Neutrophil (primary cell): Measurements from ENCODE around the gene CRTC1.

ENCODE experiments used
- H3K27ac ChIP-seq: fragments of 200-600 bp; sonication (generic); 2 replicates; pipeline ENCODE4 v1.5.1; 2016; ENCODE audit warnings: mild to moderate bottlenecking, moderate library complexity
- H3K27me3 ChIP-seq: fragments of 200-600 bp; sonication (generic); 2 replicates; pipeline ENCODE4 v1.6.0; 2016; ENCODE audit warnings: mild to moderate bottlenecking
- H3K36me3 ChIP-seq: fragments of 200-600 bp; sonication (generic); 2 replicates; pipeline ENCODE4 v1.5.1; 2017
- H3K4me1 ChIP-seq, 2 experiments: fragments of 200-600 bp in 1 of 2; sonication (generic) in 1 of 2; 1 replicate in 1 of 2; 2 replicates in 1 of 2; pipeline versions ENCODE4 v1.5.1 to v1.6.1; 2013 to 2016; ENCODE audit warnings: low read depth in 1 of 2, low read length in 1 of 2, mild to moderate bottlenecking in 1 of 2, moderate library complexity in 1 of 2; ENCODE audit not compliant: control insufficient read depth in 1 of 2, insufficient read depth in 1 of 2
- H3K4me3 ChIP-seq, 2 experiments: fragments of 200-600 bp in 1 of 2; sonication (generic) in 1 of 2; 1 replicate in 1 of 2; 2 replicates in 1 of 2; pipeline ENCODE4 v1.5.1; 2013 to 2016; ENCODE audit warnings: low read depth in 1 of 2, low read length in 1 of 2, mild to moderate bottlenecking in 1 of 2, moderate library complexity in 1 of 2
- H3K9me3 ChIP-seq: fragments of 200-600 bp; sonication (generic); 2 replicates; pipeline ENCODE4 v1.5.1; 2016
- TF ChIP-seq, protein P1 (sequence below): fragments of 200-600 bp; sonication (generic); IDR thresholded peaks from 2 replicates; pipeline ENCODE4 v1.5.1; 2016; ENCODE audit warnings: antibody characterized with exemption

Gene CRTC1

DNA sequence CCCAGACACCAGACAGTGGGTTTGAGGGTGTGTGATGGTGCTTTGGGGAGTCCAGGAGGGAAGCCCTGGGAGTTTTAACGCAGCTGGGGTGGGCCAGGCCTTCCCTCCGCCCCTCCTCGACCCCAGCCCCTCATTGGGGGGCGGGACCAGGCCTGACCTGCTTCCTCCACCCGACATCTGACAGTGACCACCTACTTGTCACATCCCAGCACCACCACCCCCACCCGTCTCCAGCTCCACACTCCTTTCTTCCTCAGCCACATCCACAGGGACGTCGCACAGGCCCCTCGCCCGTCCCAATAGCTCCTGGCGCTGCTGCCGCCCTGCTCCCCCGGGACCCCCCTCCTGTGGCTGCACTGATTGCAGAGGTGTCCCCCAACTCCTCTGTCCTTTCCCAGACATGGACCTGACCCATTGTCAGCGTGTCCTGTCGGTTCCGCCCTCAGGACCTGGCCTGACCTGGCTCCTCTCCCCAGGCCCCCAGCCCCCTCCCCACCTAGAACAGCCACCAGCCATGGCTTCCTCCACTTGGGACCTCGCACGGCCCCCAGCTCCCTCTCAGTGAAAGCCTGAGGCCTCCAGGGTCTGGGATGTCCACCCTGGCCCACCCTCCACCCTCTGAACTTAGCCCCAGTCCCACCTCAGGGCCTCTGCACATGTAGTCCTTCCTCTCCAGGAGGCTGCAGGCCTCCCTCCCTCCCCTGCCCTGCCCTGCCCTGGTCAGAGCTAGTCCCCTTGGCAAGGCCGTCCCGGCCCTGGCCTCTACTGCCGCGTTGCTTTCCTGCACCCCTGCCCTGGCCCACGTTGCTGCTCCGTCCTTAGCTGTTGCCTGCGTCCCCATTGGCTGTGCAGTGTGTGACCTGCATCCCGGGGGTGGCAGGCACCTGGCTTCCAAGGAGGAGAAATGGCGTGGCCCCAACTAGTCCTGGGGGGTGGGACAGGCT lies 77.2 kb downstream of the CRTC1 start:
- Histone ChIP-seq H3K9me3 (no peaks in the 10 kb centered on the region), H3K27me3 (no peaks in the 10 kb centered on the region), H3K4me3 (no peak overlapping the region), H3K4me1 (no peaks in the 10 kb centered on the region), H3K27ac (no peak overlapping the region), H3K36me3 (no peaks in the 10 kb centered on the region)
- TF ChIP-seq, protein P1, sequence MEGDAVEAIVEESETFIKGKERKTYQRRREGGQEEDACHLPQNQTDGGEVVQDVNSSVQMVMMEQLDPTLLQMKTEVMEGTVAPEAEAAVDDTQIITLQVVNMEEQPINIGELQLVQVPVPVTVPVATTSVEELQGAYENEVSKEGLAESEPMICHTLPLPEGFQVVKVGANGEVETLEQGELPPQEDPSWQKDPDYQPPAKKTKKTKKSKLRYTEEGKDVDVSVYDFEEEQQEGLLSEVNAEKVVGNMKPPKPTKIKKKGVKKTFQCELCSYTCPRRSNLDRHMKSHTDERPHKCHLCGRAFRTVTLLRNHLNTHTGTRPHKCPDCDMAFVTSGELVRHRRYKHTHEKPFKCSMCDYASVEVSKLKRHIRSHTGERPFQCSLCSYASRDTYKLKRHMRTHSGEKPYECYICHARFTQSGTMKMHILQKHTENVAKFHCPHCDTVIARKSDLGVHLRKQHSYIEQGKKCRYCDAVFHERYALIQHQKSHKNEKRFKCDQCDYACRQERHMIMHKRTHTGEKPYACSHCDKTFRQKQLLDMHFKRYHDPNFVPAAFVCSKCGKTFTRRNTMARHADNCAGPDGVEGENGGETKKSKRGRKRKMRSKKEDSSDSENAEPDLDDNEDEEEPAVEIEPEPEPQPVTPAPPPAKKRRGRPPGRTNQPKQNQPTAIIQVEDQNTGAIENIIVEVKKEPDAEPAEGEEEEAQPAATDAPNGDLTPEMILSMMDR = no peak

DNA sequence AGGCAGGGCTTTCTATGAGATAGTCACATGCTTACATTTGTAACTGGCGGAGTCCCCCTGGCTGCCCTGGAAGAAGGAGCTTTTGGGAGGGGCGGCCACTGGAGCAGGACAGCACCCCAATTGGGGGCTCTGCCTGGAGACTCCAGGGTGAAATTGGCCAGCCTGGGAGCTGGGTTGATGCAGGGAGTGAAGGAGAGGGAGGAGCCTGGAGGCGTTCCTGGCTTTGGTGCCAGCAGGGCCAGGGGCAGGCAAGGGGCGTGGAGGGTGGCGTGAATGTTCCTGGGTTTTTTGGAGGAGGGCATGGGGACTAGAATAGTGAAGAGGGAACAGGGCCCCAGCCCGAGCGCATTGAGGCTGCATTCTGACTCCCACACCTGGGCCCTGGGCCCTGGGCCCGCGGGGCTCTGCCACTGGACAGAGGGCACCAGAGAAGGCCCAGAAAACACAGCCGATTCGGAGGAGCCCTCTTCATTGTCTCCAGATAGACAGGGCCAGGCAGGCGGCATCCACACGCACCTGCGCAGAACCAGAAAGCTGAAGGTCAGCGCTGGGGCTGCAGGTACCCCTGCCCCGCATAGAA lies 78.1 kb downstream of the CRTC1 start:
- Histone ChIP-seq H3K4me3 (no peak overlapping the region), H3K27ac (no peak overlapping the region), H3K27me3 (no peaks in the 10 kb centered on the region), H3K4me1 (no peaks in the 10 kb centered on the region), H3K36me3 (no peaks in the 10 kb centered on the region), H3K9me3 (no peaks in the 10 kb centered on the region)
- TF ChIP-seq, protein P1 = no peak

DNA sequence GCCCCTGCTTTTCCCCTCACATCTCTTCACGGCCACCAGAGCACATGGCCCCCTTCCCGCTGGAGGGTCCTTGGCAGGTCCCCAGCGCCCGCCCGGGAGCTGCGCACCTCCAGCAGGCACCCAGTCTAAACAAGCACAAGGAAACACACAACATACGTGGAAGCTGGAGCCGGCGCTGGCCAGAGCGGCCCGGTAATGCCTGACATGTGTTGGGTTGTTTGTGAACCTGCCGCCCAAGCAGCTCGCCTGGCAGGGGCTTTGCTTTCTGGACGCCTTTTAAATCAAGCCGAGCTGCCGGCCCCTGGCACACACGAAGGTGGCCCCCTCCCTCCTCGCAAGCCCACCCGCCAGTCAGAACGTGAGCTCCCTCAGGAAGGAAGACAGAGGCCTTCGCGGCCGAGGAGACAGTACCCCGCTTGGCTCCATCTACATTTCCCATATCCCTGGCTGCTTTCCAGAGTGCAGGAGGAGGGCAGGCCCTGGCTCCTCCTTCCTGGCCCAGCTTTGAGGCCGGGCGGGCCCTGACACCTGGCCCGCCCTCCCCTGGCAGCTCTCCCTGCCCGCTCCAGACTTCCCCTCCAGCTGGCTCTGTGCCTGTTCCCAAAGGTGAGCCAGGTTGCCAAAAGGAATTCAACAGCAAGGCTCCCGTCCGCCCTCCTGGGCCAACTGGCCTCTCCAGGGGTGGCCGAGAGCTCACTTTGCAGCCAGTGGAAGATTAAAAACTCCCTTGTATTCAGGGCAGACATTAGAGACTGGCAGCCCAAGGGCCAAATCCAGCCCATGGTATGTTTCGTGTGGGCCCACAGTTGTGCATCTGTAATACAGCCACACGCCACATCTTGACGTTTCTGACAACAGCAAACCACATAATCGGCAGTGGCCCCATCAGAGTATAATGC lies 78.9 kb downstream of the CRTC1 start:
- no peaks in the 10 kb centered on the region for H3K9me3 ChIP-seq
- no peak overlapping the region for H3K4me3 ChIP-seq
- no peaks in the 10 kb centered on the region for H3K36me3 ChIP-seq
- TF ChIP-seq, protein P1 = no peak
- no peak overlapping the region for H3K27ac ChIP-seq
- no peaks in the 10 kb centered on the region for H3K4me1 ChIP-seq
- H3K27me3 ChIP-seq = no peaks in the 10 kb centered on the region

DNA sequence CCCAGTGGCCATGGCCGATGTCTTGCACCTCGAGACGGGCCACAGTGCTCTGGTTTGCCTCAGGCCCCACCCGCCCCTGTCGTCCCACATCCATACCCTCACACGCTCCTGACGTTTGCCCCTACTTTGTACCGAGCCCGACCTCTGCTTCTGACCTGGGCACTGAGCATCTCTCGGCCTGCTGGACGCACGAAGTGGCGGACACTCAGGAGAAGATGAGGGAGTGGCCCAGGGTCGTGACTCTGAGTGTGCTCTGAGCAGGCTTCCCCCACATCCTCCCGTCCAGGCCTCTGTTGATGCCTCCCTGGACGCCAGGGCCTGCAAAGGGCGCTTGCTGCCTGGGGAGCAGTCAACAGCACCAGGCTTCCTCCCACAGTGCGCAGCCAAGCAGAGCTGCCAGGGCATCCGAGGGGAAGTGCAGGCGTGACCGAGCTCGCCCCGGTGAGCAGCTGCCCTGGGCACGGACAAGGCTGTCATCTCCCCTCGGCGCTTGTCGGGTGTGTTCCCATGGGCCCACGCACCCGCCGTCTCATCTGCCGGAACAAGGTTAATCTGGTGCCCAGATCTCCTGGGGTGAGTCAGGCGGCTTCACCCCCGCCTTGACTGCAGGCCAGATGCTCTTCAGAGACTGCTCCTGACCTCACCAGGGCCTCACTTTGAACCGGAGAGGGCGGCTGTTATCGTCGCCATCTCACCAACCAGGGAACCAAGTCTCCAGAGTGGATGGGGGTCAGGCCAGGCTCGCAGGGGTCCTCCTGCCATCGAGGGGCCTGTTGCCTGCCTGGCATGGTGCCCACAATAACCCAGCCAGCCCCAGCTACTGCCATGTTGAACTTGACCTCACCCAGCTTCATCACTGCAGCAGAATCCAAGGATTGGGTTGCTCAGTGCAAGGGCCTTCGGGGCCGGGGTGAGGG lies 80.5 kb downstream of the CRTC1 start:
- TF ChIP-seq, protein P1 = no peak
- H3K36me3 ChIP-seq = no peaks in the 10 kb centered on the region
- no peak overlapping the region for H3K27ac ChIP-seq
- no peak overlapping the region for H3K4me3 ChIP-seq
- no peaks in the 10 kb centered on the region for H3K27me3 ChIP-seq
- no peaks in the 10 kb centered on the region for H3K4me1 ChIP-seq
- H3K9me3 ChIP-seq = no peaks in the 10 kb centered on the region

DNA sequence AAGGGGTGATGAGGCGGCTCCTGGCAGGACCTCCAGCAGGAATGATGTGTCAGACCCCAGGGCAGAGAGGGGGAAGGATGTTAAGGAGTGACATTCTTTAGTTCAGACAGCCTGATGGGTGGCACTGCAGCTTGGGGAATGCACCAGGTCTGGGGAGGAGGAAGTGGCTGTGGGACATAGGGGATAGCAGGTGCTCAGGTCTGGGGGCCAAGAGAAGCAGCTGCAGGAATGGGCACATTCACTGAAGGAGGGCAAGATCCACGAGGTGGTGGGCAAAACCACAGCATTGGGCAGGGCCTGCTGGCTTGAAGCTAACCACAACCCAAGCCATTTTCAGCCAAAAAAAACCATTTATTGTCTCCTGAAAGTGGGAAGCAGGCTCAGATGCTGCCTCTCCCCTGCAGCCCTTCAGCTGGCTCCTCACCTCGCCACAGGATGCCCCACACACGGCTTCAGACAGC lies 81.1 kb downstream of the CRTC1 start:
- no peaks in the 10 kb centered on the region for H3K4me1 ChIP-seq
- no peaks in the 10 kb centered on the region for H3K27me3 ChIP-seq
- no peaks in the 10 kb centered on the region for H3K36me3 ChIP-seq
- TF ChIP-seq, protein P1 = no peak
- no peaks in the 10 kb centered on the region for H3K9me3 ChIP-seq
- no peak overlapping the region for H3K4me3 ChIP-seq
- no peak overlapping the region for H3K27ac ChIP-seq
